DOHH2 (cell line): ENCODE data around the gene TAF5L.

Source experiments
- EZH2phosphoT487 ChIP-seq: fragments of 200-600 bp; sonication (generic); IDR thresholded peaks from 2 replicates; pipeline ENCODE4 v1.6.1; 2017; ENCODE audit warnings: borderline replicate concordance, mild to moderate bottlenecking, antibody characterized with exemption, low read length, moderate library complexity, mixed read lengths
- TF ChIP-seq, protein P1 (sequence below): fragments of 200-600 bp; sonication (generic); IDR thresholded peaks from one replicate; pipeline ENCODE4 v1.5.1; 2014; ENCODE audit warnings: antibody characterized with exemption, mild to moderate bottlenecking, low read depth, low read length; ENCODE audit not compliant: poor library complexity, severe bottlenecking

GRCh38 chr1:229665912-229666558, 40.1 kb upstream of the TAF5L start:
- TF ChIP-seq EZH2phosphoT487: no peak
- TF ChIP-seq, protein P1, sequence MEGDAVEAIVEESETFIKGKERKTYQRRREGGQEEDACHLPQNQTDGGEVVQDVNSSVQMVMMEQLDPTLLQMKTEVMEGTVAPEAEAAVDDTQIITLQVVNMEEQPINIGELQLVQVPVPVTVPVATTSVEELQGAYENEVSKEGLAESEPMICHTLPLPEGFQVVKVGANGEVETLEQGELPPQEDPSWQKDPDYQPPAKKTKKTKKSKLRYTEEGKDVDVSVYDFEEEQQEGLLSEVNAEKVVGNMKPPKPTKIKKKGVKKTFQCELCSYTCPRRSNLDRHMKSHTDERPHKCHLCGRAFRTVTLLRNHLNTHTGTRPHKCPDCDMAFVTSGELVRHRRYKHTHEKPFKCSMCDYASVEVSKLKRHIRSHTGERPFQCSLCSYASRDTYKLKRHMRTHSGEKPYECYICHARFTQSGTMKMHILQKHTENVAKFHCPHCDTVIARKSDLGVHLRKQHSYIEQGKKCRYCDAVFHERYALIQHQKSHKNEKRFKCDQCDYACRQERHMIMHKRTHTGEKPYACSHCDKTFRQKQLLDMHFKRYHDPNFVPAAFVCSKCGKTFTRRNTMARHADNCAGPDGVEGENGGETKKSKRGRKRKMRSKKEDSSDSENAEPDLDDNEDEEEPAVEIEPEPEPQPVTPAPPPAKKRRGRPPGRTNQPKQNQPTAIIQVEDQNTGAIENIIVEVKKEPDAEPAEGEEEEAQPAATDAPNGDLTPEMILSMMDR: no peak
